H9 (cell line): ENCODE results near the gene EDAR. TPM values are rescaled to one million over a fixed set of nuclear protein-coding genes. Genes with fewer than 3 reads are reported as not detected.

Experiments used
- DNase-seq: peaks from one replicate; pipeline ENCODE4 v3.0.0-alpha.2; 2017
- H2AFZ ChIP-seq: one replicate; pipeline ENCODE4 v1.6.1; 2013; ENCODE audit warnings: mild to moderate bottlenecking, low read length, control low read depth, moderate library complexity
- H2AK5ac ChIP-seq: 2 replicates; pipeline ENCODE4 v1.6.1; 2013; ENCODE audit warnings: low read length, control low read depth, mixed read lengths; ENCODE audit not compliant: insufficient read length
- H2BK120ac ChIP-seq: one replicate; pipeline ENCODE4 v1.6.1; 2013; ENCODE audit warnings: low read depth, mild to moderate bottlenecking, low read length, control low read depth, inconsistent platforms; ENCODE audit not compliant: poor library complexity, severe bottlenecking
- H2BK12ac ChIP-seq: 2 replicates; pipeline ENCODE4 v1.6.1; 2013; ENCODE audit warnings: low read length, control low read depth, mixed read lengths, low read depth; ENCODE audit not compliant: insufficient read length
- H2BK15ac ChIP-seq: 2 replicates; pipeline ENCODE4 v1.6.1; 2013; ENCODE audit warnings: low read depth, low read length, control low read depth
- H2BK20ac ChIP-seq: one replicate; pipeline ENCODE4 v1.6.1; 2013; ENCODE audit warnings: low read depth, mild to moderate bottlenecking, low read length, control low read depth, inconsistent platforms; ENCODE audit not compliant: poor library complexity, severe bottlenecking
- H2BK5ac ChIP-seq: 2 replicates; pipeline ENCODE4 v1.6.1; 2013; ENCODE audit warnings: low read length, control low read depth, mixed read lengths; ENCODE audit not compliant: insufficient read length
- H3K14ac ChIP-seq: 2 replicates; pipeline ENCODE4 v1.6.1; 2013; ENCODE audit warnings: low read length, control low read depth; ENCODE audit not compliant: insufficient read depth
- H3K18ac ChIP-seq: 2 replicates; pipeline ENCODE4 v1.6.1; 2013; ENCODE audit warnings: low read depth, mild to moderate bottlenecking, mixed read lengths, low read length, control low read depth; ENCODE audit not compliant: insufficient read length
- H3K23ac ChIP-seq: 2 replicates; pipeline ENCODE4 v1.6.1; 2013; ENCODE audit warnings: low read length, control low read depth, mixed read lengths, low read depth; ENCODE audit not compliant: insufficient read length
- H3K23me2 ChIP-seq: 2 replicates; pipeline ENCODE4 v1.6.1; 2013; ENCODE audit warnings: low read depth, mild to moderate bottlenecking, mixed read lengths, low read length, control low read depth; ENCODE audit not compliant: insufficient read length, poor library complexity, severe bottlenecking
- H3K27ac ChIP-seq: 2 replicates; pipeline ENCODE4 v1.5.1; 2013; ENCODE audit warnings: low read length, control low read depth, mixed read lengths, low read depth; ENCODE audit not compliant: insufficient read length
- H3K27me3 ChIP-seq: 2 replicates; pipeline ENCODE4 v1.6.1; 2013; ENCODE audit warnings: low read length, control low read depth, inconsistent platforms; ENCODE audit not compliant: insufficient read depth
- H3K4ac ChIP-seq: 2 replicates; pipeline ENCODE4 v1.6.1; 2013; ENCODE audit warnings: low read depth, mild to moderate bottlenecking, control low read depth, inconsistent platforms, low read length, moderate library complexity
- H3K4me1 ChIP-seq: 2 replicates; pipeline ENCODE4 v1.6.1; 2013; ENCODE audit warnings: low read length, control low read depth, inconsistent platforms; ENCODE audit not compliant: insufficient read depth
- H3K4me2 ChIP-seq: 2 replicates; pipeline ENCODE4 v1.6.1; 2013; ENCODE audit warnings: low read length, control low read depth, mixed read lengths; ENCODE audit not compliant: insufficient read length, insufficient read depth
- H3K56ac ChIP-seq: 2 replicates; pipeline ENCODE4 v1.6.1; 2013; ENCODE audit warnings: low read depth, mild to moderate bottlenecking, mixed read lengths, low read length, control low read depth; ENCODE audit not compliant: insufficient read length
- H3K79me1 ChIP-seq: 2 replicates; pipeline ENCODE4 v1.6.1; 2013; ENCODE audit warnings: low read depth, mild to moderate bottlenecking, moderate library complexity, low read length, control low read depth, inconsistent platforms; ENCODE audit not compliant: insufficient read depth, poor library complexity, severe bottlenecking
- H3K79me2 ChIP-seq: 2 replicates; pipeline ENCODE4 v1.6.1; 2013; ENCODE audit warnings: low read length, control low read depth, inconsistent platforms; ENCODE audit not compliant: insufficient read depth
- H3K9ac ChIP-seq: 2 replicates; pipeline ENCODE4 v1.6.1; 2013; ENCODE audit warnings: low read length, control low read depth, mixed read lengths; ENCODE audit not compliant: insufficient read length; ENCODE audit errors: extremely low read depth
- H3K9me3 ChIP-seq: one replicate; pipeline ENCODE4 v1.6.1; 2013; ENCODE audit warnings: low read depth, low read length, inconsistent platforms; ENCODE audit not compliant: control insufficient read depth
- H3T11ph ChIP-seq: one replicate; pipeline ENCODE4 v1.6.1; 2013; ENCODE audit warnings: mild to moderate bottlenecking, low read length, control low read depth, inconsistent platforms
- H4K20me1 ChIP-seq: one replicate; pipeline ENCODE4 v1.6.1; 2013; ENCODE audit not compliant: control insufficient read depth, insufficient read length, insufficient read depth
- H4K5ac ChIP-seq: 2 replicates; pipeline ENCODE4 v1.6.1; 2013; ENCODE audit warnings: low read depth, mild to moderate bottlenecking, mixed read lengths, low read length, control low read depth; ENCODE audit not compliant: insufficient read length
- H4K8ac ChIP-seq: replicated peaks from 2 replicates; pipeline ENCODE4 v1.6.1; 2013; ENCODE audit warnings: low read length, control low read depth, mixed read lengths, low read depth; ENCODE audit not compliant: insufficient read length
- H4K91ac ChIP-seq: 2 replicates; pipeline ENCODE4 v1.6.1; 2013; ENCODE audit warnings: low read depth, mild to moderate bottlenecking, moderate library complexity, mixed read lengths, low read length, control low read depth; ENCODE audit not compliant: insufficient read length
- H3K27ac Mint-ChIP-seq, 3 experiments: 2 replicates in 2 of 3; 3 replicates in 1 of 3; pipeline ENCODE4 v1.8.0; 2020 to 2021; ENCODE audit warnings: mixed read lengths in 3 of 3, mild to moderate bottlenecking in 1 of 3, moderate library complexity in 1 of 3
- H3K27me3 Mint-ChIP-seq: 2 replicates; pipeline ENCODE4 v1.8.0; 2021; ENCODE audit warnings: low read depth, mild to moderate bottlenecking, moderate library complexity, mixed read lengths
- H3K36me3 Mint-ChIP-seq, 3 experiments: 2 replicates in 2 of 3; 3 replicates in 1 of 3; pipeline ENCODE4 v1.8.0; 2020 to 2021; ENCODE audit warnings: low read depth in 3 of 3, mixed read lengths in 3 of 3; ENCODE audit not compliant: insufficient read depth in 1 of 3
- H3K4me1 Mint-ChIP-seq, 2 experiments: 2 replicates each; pipeline ENCODE4 v1.8.0; 2020; ENCODE audit warnings: mixed read lengths in 2 of 2
- H3K4me3 Mint-ChIP-seq, 2 experiments: 2 replicates in 1 of 2; 3 replicates in 1 of 2; pipeline ENCODE4 v1.8.0; 2020 to 2021; ENCODE audit warnings: mild to moderate bottlenecking in 2 of 2, mixed read lengths in 2 of 2, moderate library complexity in 1 of 2
- H3K9me3 Mint-ChIP-seq, 2 experiments: 2 replicates in 1 of 2; 3 replicates in 1 of 2; pipeline ENCODE4 v1.8.0; 2020; ENCODE audit warnings: mild to moderate bottlenecking in 2 of 2, mixed read lengths in 2 of 2, moderate library complexity in 1 of 2
- CTCF ChIP-seq: fragments of 200-600 bp; sonication (generic); conservative IDR thresholded peaks from 3 replicates; pipeline ENCODE4 v1.8.0; 2021; ENCODE audit warnings: antibody characterized with exemption, mild to moderate bottlenecking
- whole genome bisulfite sequencing: extraction: QIAGEN DNeasy Blood & Tissue Kit; methylation state at CpG from one replicate; pipeline ENCODE4 v1.1.7; 2013; ENCODE audit warnings: missing lambda C conversion rate, low lambda C conversion rate, mixed read lengths; ENCODE audit not compliant: insufficient read length; ENCODE audit errors: extremely low coverage; 5-methylcytosine and 5-hydroxymethylcytosine counted together
- total RNA-seq: library from RNA; stranded (reverse); gene quantifications from 2 replicates; pipeline ENCODE4 v1.2.1, GENCODE V29; 2021

The EDAR gene
- total RNA-seq, 1 experiment from 2014 or later = not detected

- no peak overlapping the region for H2BK15ac ChIP-seq
- no peak for DNase-seq
- H3K23ac ChIP-seq = no peak overlapping the region
- no peak overlapping the region for H3K27ac ChIP-seq
- Mint-ChIP-seq H3K9me3 (no peaks in the 10 kb centered on the region), H3K27me3 (peaks cover 1% of the 10 kb centered on the region; the same call in 1 of the 2 replicates), H3K4me3 (no peak overlapping the region), H3K27ac (no peak overlapping the region), H3K4me1 (peaks cover 31 to 37% of the 10 kb centered on the region in 2 experiments), H3K36me3 (no peaks in the 10 kb centered on the region)
- H3T11ph ChIP-seq = no peak overlapping the region
- no peak overlapping the region for H3K4me2 ChIP-seq
- no peak overlapping the region for H2BK5ac ChIP-seq
- H3K14ac ChIP-seq = no peak overlapping the region
- H3K4me1 ChIP-seq = no peaks in the 10 kb centered on the region
- H2BK12ac ChIP-seq = no peak overlapping the region
- no peak for TF ChIP-seq CTCF
- no peaks in the 10 kb centered on the region for H3K23me2 ChIP-seq
- no peak overlapping the region for H4K8ac ChIP-seq
- no peak overlapping the region for H3K4ac ChIP-seq
- H3K9ac ChIP-seq = no peak overlapping the region
- H3K79me1 ChIP-seq = no peaks in the 10 kb centered on the region
- H4K91ac ChIP-seq = no peak overlapping the region
- no peak overlapping the region for H2BK120ac ChIP-seq
- H3K9me3 ChIP-seq = no peaks in the 10 kb centered on the region
- no peak overlapping the region for H2BK20ac ChIP-seq
- no peak overlapping the region for H4K5ac ChIP-seq
- no peak overlapping the region for H2AK5ac ChIP-seq
- H3K18ac ChIP-seq = no peak overlapping the region
- no peaks in the 10 kb centered on the region for H3K27me3 ChIP-seq
- H3K56ac ChIP-seq = no peak overlapping the region
- H2AFZ ChIP-seq = no peak overlapping the region
- no peaks in the 10 kb centered on the region for H4K20me1 ChIP-seq
- no peaks in the 10 kb centered on the region for H3K79me2 ChIP-seq
- WGBS = no CpG with 5 or more reads among the region's 10 CpGs
These were observed 56.2 kb downstream of the EDAR start for GRCh38 chr2:108932736-108933332.
